Tibial nerve (tissue), 4 donors: ENCODE data around the gene PTPRM.

Experiments used
- CTCF ChIP-seq, 5 experiments: fragments of 200-600 bp in 3 of 5; fragments of 450-650 bp in 2 of 5; sonication (generic) in 3 of 5; IDR thresholded peaks; one replicate each; pipeline ENCODE4 v1.5.1; 2016 to 2019; ENCODE audit warnings: antibody characterized with exemption in 5 of 5, mild to moderate bottlenecking in 3 of 5, moderate library complexity in 2 of 5
- EP300 ChIP-seq, 2 donors: sonication (generic); formaldehyde crosslinking; IDR thresholded peaks; one replicate each; pipeline ENCODE4 v1.6.1; 2017; ENCODE audit warnings: antibody characterized with exemption in 2 of 2, mild to moderate bottlenecking in 1 of 2
- POLR2A ChIP-seq, 2 donors: fragments of 450-650 bp; IDR thresholded peaks; one replicate each; pipeline ENCODE4 v1.6.1; 2017; ENCODE audit warnings: antibody characterized with exemption in 2 of 2, mild to moderate bottlenecking in 2 of 2, moderate library complexity in 2 of 2

- TF ChIP-seq POLR2A (IDR thresholded peaks at IDR 0.05) = no peak
- TF ChIP-seq CTCF (IDR thresholded peaks at IDR 0.05) = no peak
- no peak for TF ChIP-seq EP300 (IDR thresholded peaks at IDR 0.05)
These were observed 664.2 kb downstream of the PTPRM start for GRCh38 chr18:8231316-8231715.
